GM15510 (cell line): ENCODE results near the gene GOLGA3.

Experiments used
- POLR2A ChIP-seq: IDR thresholded peaks from 3 replicates; pipeline ENCODE4 v1.6.1; 2011; ENCODE audit warnings: borderline replicate concordance; ENCODE audit not compliant: insufficient read length; ENCODE audit errors: extremely low read depth

GOLGA3 gene

GRCh38 chr12:132747395-132747794 lies 81.3 kb downstream of the GOLGA3 start:
- TF ChIP-seq POLR2A: no peak

- TF ChIP-seq POLR2A: no peak
Observed at GRCh38 chr12:132746613-132747012, 82.1 kb downstream of the GOLGA3 start.

GRCh38 chr12:132743831-132744230 lies 84.8 kb downstream of the GOLGA3 start:
- TF ChIP-seq POLR2A: no peak

- TF ChIP-seq POLR2A: no peak
Observed at GRCh38 chr12:132741620-132742019, 87.0 kb downstream of the GOLGA3 start.

GRCh38 chr12:132740652-132741051 lies 88.0 kb downstream of the GOLGA3 start:
- TF ChIP-seq POLR2A: no peak

- TF ChIP-seq POLR2A: no peak
Observed at GRCh38 chr12:132740313-132740646, 88.4 kb downstream of the GOLGA3 start.

- TF ChIP-seq POLR2A: no peak
Observed at GRCh38 chr12:132739600-132740312, 88.9 kb downstream of the GOLGA3 start.

GRCh38 chr12:132736913-132737312 lies 91.8 kb downstream of the GOLGA3 start:
- no peak for TF ChIP-seq POLR2A

- TF ChIP-seq POLR2A: no peak
Observed at GRCh38 chr12:132736378-132736777, 92.3 kb downstream of the GOLGA3 start.

- TF ChIP-seq POLR2A: no peak
Observed at GRCh38 chr12:132735496-132735895, 93.2 kb downstream of the GOLGA3 start.

- TF ChIP-seq POLR2A: no peak
Observed at GRCh38 chr12:132734206-132734605, 94.5 kb downstream of the GOLGA3 start.

GRCh38 chr12:132731574-132731973 lies 97.1 kb downstream of the GOLGA3 start:
- no peak for TF ChIP-seq POLR2A

- no peak for TF ChIP-seq POLR2A
Observed at GRCh38 chr12:132730353-132730752, 98.3 kb downstream of the GOLGA3 start.

- TF ChIP-seq POLR2A: no peak
Observed at GRCh38 chr12:132729541-132730320, 98.9 kb downstream of the GOLGA3 start.

- no peak for TF ChIP-seq POLR2A
Observed at GRCh38 chr12:132728502-132728901, 100.2 kb downstream of the GOLGA3 start.
